ENCODE measurements around the gene HIPK2. TPM values are rescaled to one million over a fixed set of nuclear protein-coding genes. Genes with fewer than 3 reads are reported as not detected.

The HIPK2 gene
- total and polyA plus RNA-seq, 12 donors: 19.7 to 203 (median 127) TPM

- intact Hi-C loops (cut with DNase I): no loop called here
- no peak for DNase-seq
- H3K9me3 ChIP-seq: peaks cover 0 to 10% (median 0%) of the 10 kb centered on the region in 11 donors
- no peaks in the 10 kb centered on the region for H3K36me3 ChIP-seq
- H3K4me3 ChIP-seq: no peak overlapping the region
- no peaks in the 10 kb centered on the region for H3K27me3 ChIP-seq
- peaks cover 0 to 16% (median 0%) of the 10 kb centered on the region in 9 donors for H3K4me1 ChIP-seq
- no peak overlapping the region for H3K27ac ChIP-seq
- 67 to 69% methylated on average over 2 of the region's 2 CpGs for WGBS, 2 donors
- TF ChIP-seq, protein P1, sequence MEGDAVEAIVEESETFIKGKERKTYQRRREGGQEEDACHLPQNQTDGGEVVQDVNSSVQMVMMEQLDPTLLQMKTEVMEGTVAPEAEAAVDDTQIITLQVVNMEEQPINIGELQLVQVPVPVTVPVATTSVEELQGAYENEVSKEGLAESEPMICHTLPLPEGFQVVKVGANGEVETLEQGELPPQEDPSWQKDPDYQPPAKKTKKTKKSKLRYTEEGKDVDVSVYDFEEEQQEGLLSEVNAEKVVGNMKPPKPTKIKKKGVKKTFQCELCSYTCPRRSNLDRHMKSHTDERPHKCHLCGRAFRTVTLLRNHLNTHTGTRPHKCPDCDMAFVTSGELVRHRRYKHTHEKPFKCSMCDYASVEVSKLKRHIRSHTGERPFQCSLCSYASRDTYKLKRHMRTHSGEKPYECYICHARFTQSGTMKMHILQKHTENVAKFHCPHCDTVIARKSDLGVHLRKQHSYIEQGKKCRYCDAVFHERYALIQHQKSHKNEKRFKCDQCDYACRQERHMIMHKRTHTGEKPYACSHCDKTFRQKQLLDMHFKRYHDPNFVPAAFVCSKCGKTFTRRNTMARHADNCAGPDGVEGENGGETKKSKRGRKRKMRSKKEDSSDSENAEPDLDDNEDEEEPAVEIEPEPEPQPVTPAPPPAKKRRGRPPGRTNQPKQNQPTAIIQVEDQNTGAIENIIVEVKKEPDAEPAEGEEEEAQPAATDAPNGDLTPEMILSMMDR (IDR thresholded peaks at IDR 0.05): no peak
- peak in 6 of 8 donors; percentile 42 to 77 (median 60) for ATAC-seq
Observed at GRCh38 chr7:139799586-139799985, 21.8 kb upstream of the HIPK2 start.

- TF ChIP-seq, protein P1 (IDR thresholded peaks at IDR 0.05): peak in 4 of 9 donors; percentile 12 to 28 (median 22)
- Histone ChIP-seq H3K4me3 (no peak overlapping the region), H3K27me3 (no peaks in the 10 kb centered on the region), H3K27ac (no peak overlapping the region), H3K36me3 (no peaks in the 10 kb centered on the region), H3K4me1 (peaks cover 0 to 16% (median 0%) of the 10 kb centered on the region in 9 donors), H3K9me3 (peaks cover 0 to 10% (median 0%) of the 10 kb centered on the region in 11 donors)
- intact Hi-C loops (cut with DNase I): no loop called here
- DNase-seq (no peak), ATAC-seq (peak in 4 of 8 donors; percentile 31 to 62 (median 56))
- WGBS, 2 donors: 70 to 87% methylated on average over 4 of the region's 4 CpGs
Observed at GRCh38 chr7:139798892-139799291, 21.1 kb upstream of the HIPK2 start.

GRCh38 chr7:139798221-139798620 is 20.4 kb upstream of the HIPK2 start:
- TF ChIP-seq, protein P1 (IDR thresholded peaks at IDR 0.05): no peak
- peaks cover 0 to 3% (median 0%) of the 10 kb centered on the region in 11 donors for H3K9me3 ChIP-seq
- intact Hi-C loops (cut with DNase I): no loop called here
- H3K27ac ChIP-seq: no peak overlapping the region
- no peak for DNase-seq
- H3K4me1 ChIP-seq: peaks cover 0 to 16% (median 0%) of the 10 kb centered on the region in 9 donors
- no peak for ATAC-seq
- 67 to 72% methylated on average over 10 of the region's 10 CpGs for WGBS, 2 donors
- no peak overlapping the region for H3K4me3 ChIP-seq
- H3K36me3 ChIP-seq: no peaks in the 10 kb centered on the region
- no peaks in the 10 kb centered on the region for H3K27me3 ChIP-seq

DNA sequence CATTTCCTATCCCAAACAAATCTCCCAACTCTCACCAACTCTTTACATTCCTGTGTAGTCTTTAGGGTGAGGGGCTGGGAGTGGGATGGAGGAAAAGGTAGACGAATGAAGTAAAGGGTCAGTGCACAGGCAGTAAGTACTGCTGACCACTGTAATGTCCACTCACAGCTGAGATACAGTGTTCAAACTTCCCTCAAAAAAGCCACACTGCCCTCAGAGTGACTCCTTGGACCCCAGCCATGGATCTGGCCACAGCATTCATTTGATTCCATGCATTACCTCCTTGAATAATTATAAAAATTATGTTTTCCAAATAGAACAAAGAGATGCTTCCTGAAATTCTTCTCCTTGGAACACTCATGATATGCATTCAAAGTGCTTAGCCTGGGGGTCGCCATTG is 19.8 kb upstream of the HIPK2 start:
- Histone ChIP-seq H3K9me3 (no peaks in the 10 kb centered on the region), H3K27me3 (no peaks in the 10 kb centered on the region), H3K4me3 (no peak overlapping the region), H3K4me1 (peaks cover 0 to 16% (median 0%) of the 10 kb centered on the region in 9 donors), H3K27ac (no peak overlapping the region), H3K36me3 (no peaks in the 10 kb centered on the region)
- DNase-seq (no peak), ATAC-seq (no peak)
- intact Hi-C loops (cut with DNase I): no loop called here
- 81 to 82% methylated on average over 2 of the region's 2 CpGs for WGBS, 2 donors
- TF ChIP-seq, protein P1 (IDR thresholded peaks at IDR 0.05): no peak
